ENCODE results near the gene CBX8. TPM values are rescaled to one million over a fixed set of nuclear protein-coding genes. Genes with fewer than 3 reads are reported as not detected.
"Not testable (repeated sequence)": the region's sequence is repeated elsewhere in the genome, so short reads cannot be mapped to it uniquely, and the experiment has no call there.

The CBX8 gene
- total RNA-seq, 1 donor from 2014 or later, result 3.4 TPM

- no peak for DNase-seq
These were observed 17.8 kb downstream of the CBX8 start for GRCh38 chr17:79779084-79779529.

- no peak for DNase-seq
These were observed 18.3 kb downstream of the CBX8 start for GRCh38 chr17:79778504-79779083.

- peak; percentile 45 for DNase-seq
These were observed 18.9 kb downstream of the CBX8 start, which contains the start of gene CBX2 for GRCh38 chr17:79777894-79778503. CBX2 (plus strand) TSS chr17:79778148; CDS start chr17:79778236, 88 bp downstream.

GRCh38 chr17:79777120-79777893 is 19.6 kb downstream of the CBX8 start:
- peak; percentile 68 for DNase-seq

GRCh38 chr17:79776376-79777119 is 20.3 kb downstream of the CBX8 start:
- peak; percentile 53 for DNase-seq

- DNase-seq, result no peak
These were observed 21.2 kb downstream of the CBX8 start for GRCh38 chr17:79775632-79776031.

GRCh38 chr17:79774561-79774975 is 22.3 kb downstream of the CBX8 start:
- DNase-seq, result no peak

- DNase-seq, result not testable (repeated sequence)
These were observed 24.2 kb downstream of the CBX8 start for GRCh38 chr17:79772726-79773125.

- DNase-seq, result no peak
These were observed 25.6 kb downstream of the CBX8 start for GRCh38 chr17:79771276-79771675.

- no peak for DNase-seq
These were observed 27.0 kb downstream of the CBX8 start for GRCh38 chr17:79769570-79770506.

- no peak for DNase-seq
These were observed 31.2 kb downstream of the CBX8 start for GRCh38 chr17:79765708-79766107.

GRCh38 chr17:79761894-79762589 is 34.8 kb downstream of the CBX8 start:
- no peak for DNase-seq

GRCh38 chr17:79760197-79760906 is 36.5 kb downstream of the CBX8 start:
- no peak for DNase-seq

GRCh38 chr17:79758271-79758670 is 38.6 kb downstream of the CBX8 start:
- no peak for DNase-seq

- no peak for DNase-seq
These were observed 39.6 kb downstream of the CBX8 start for GRCh38 chr17:79757140-79757745.

- no peak for DNase-seq
These were observed 41.3 kb downstream of the CBX8 start for GRCh38 chr17:79755591-79755990.

GRCh38 chr17:79754903-79755302 is 42.0 kb downstream of the CBX8 start:
- not testable (repeated sequence) for DNase-seq

GRCh38 chr17:79754370-79754769 is 42.5 kb downstream of the CBX8 start:
- no peak for DNase-seq

GRCh38 chr17:79752175-79752574 is 44.7 kb downstream of the CBX8 start:
- DNase-seq, result no peak
